ENCODE measurements around the gene ZFYVE21.

The ZFYVE21 gene

GRCh38 chr14:103715052-103716000 is at the start of gene ZFYVE21, which contains the start of gene XRCC3:
Gene ZFYVE21, plus strand, starts transcription at chr14:103715810. Its CDS starts 32 bp downstream, at chr14:103715842.
Gene XRCC3, minus strand, starts transcription at chr14:103715451. Its CDS starts 4,364 bp downstream, at chr14:103711087.
- H3K27ac Mint-ChIP-seq: peak within 1 kb of the TSS; percentile 97 to 100
- peak within 1 kb of the TSS; percentile 93 to 100 for H3K4me3 Mint-ChIP-seq
- peaks cover 82% of the 10 kb centered on the region for H3K4me1 Mint-ChIP-seq
- H3K27me3 Mint-ChIP-seq: no peaks in the 10 kb centered on the region
- peak; percentile 95 for ATAC-seq
- no peaks in the 10 kb centered on the region for H3K9me3 Mint-ChIP-seq
- DNase-seq: peak; percentile 100

GRCh38 chr14:103667671-103668070 is 47.9 kb upstream of the ZFYVE21 start:
- H3K4me3 Mint-ChIP-seq: no peak overlapping the region
- H3K27me3 Mint-ChIP-seq: no peaks in the 10 kb centered on the region
- DNase-seq: no peak
- no peaks in the 10 kb centered on the region for H3K9me3 Mint-ChIP-seq
- no peak overlapping the region for H3K27ac Mint-ChIP-seq
- no peaks in the 10 kb centered on the region for H3K4me1 Mint-ChIP-seq
- ATAC-seq: no peak

- no peak for DNase-seq
- ATAC-seq: no peak
- Mint-ChIP-seq H3K4me1 (no peaks in the 10 kb centered on the region), H3K27me3 (no peaks in the 10 kb centered on the region), H3K27ac (no peak overlapping the region), H3K9me3 (no peaks in the 10 kb centered on the region), H3K4me3 (no peak overlapping the region)
Observed at GRCh38 chr14:103668117-103668516, 47.5 kb upstream of the ZFYVE21 start.

GRCh38 chr14:103669370-103669769 is 46.2 kb upstream of the ZFYVE21 start:
- no peak overlapping the region for H3K27ac Mint-ChIP-seq

GRCh38 chr14:103671911-103672310 is 43.7 kb upstream of the ZFYVE21 start:
- ATAC-seq: no peak
- DNase-seq: no peak
- Mint-ChIP-seq H3K4me1 (no peaks in the 10 kb centered on the region), H3K27me3 (no peaks in the 10 kb centered on the region), H3K9me3 (no peaks in the 10 kb centered on the region), H3K4me3 (no peak overlapping the region), H3K27ac (no peak overlapping the region)

More at GRCh38 chr14:103669370-103669769, 46.2 kb upstream of the ZFYVE21 start:
- Mint-ChIP-seq H3K4me1 (no peaks in the 10 kb centered on the region), H3K9me3 (no peaks in the 10 kb centered on the region), H3K27me3 (no peaks in the 10 kb centered on the region), H3K4me3 (no peak overlapping the region)
- ATAC-seq (no peak), DNase-seq (no peak)

GRCh38 chr14:103675957-103676356 is 39.7 kb upstream of the ZFYVE21 start:
- Mint-ChIP-seq H3K4me1 (peaks cover 10% of the 10 kb centered on the region), H3K27me3 (no peaks in the 10 kb centered on the region), H3K9me3 (no peaks in the 10 kb centered on the region), H3K27ac (no peak overlapping the region), H3K4me3 (no peak overlapping the region)
- no peak for DNase-seq
- no peak for ATAC-seq

GRCh38 chr14:103676881-103677675 is 38.5 kb upstream of the ZFYVE21 start:
- Mint-ChIP-seq H3K9me3 (no peaks in the 10 kb centered on the region), H3K4me1 (peaks cover 10% of the 10 kb centered on the region), H3K27ac (peak overlapping the region in 1 of 2 donors; percentile 27), H3K4me3 (no peak overlapping the region), H3K27me3 (no peaks in the 10 kb centered on the region)
- DNase-seq (no peak), ATAC-seq (no peak)

- no peaks in the 10 kb centered on the region for H3K9me3 Mint-ChIP-seq
- H3K4me1 Mint-ChIP-seq: peaks cover 10% of the 10 kb centered on the region
- peak; percentile 97 for ATAC-seq
- no peak overlapping the region for H3K4me3 Mint-ChIP-seq
- H3K27me3 Mint-ChIP-seq: no peaks in the 10 kb centered on the region
- peak; percentile 28 to 36 for DNase-seq
- H3K27ac Mint-ChIP-seq: no peak overlapping the region
Observed at GRCh38 chr14:103679351-103679750, 36.3 kb upstream of the ZFYVE21 start.

- no peak for ATAC-seq
- no peaks in the 10 kb centered on the region for H3K9me3 Mint-ChIP-seq
- H3K27ac Mint-ChIP-seq: no peak overlapping the region
- no peaks in the 10 kb centered on the region for H3K27me3 Mint-ChIP-seq
- H3K4me3 Mint-ChIP-seq: no peak overlapping the region
- DNase-seq: no peak
- peaks cover 10% of the 10 kb centered on the region for H3K4me1 Mint-ChIP-seq
Observed at GRCh38 chr14:103680491-103681231, 34.9 kb upstream of the ZFYVE21 start.

- Mint-ChIP-seq H3K4me3 (no peak overlapping the region), H3K9me3 (no peaks in the 10 kb centered on the region), H3K4me1 (peaks cover 10% of the 10 kb centered on the region), H3K27ac (no peak overlapping the region), H3K27me3 (no peaks in the 10 kb centered on the region)
- ATAC-seq (no peak), DNase-seq (no peak)
Observed at GRCh38 chr14:103683139-103683538, 32.5 kb upstream of the ZFYVE21 start.

- no peak overlapping the region for H3K4me3 Mint-ChIP-seq
Observed at GRCh38 chr14:103684471-103684870, 31.1 kb upstream of the ZFYVE21 start.

GRCh38 chr14:103684871-103685270 is 30.7 kb upstream of the ZFYVE21 start:
- ATAC-seq (no peak), DNase-seq (no peak)
- no peak overlapping the region for H3K4me3 Mint-ChIP-seq
- H3K9me3 Mint-ChIP-seq: no peaks in the 10 kb centered on the region
- no peaks in the 10 kb centered on the region for H3K27me3 Mint-ChIP-seq
- peaks cover 5% of the 10 kb centered on the region for H3K4me1 Mint-ChIP-seq
- H3K27ac Mint-ChIP-seq: no peak overlapping the region

More at GRCh38 chr14:103684471-103684870, 31.1 kb upstream of the ZFYVE21 start:
- ATAC-seq (no peak), DNase-seq (no peak)
- Mint-ChIP-seq H3K9me3 (no peaks in the 10 kb centered on the region), H3K27ac (no peak overlapping the region), H3K4me1 (peaks cover 6% of the 10 kb centered on the region), H3K27me3 (no peaks in the 10 kb centered on the region)

GRCh38 chr14:103685276-103686211 is 30.1 kb upstream of the ZFYVE21 start:
- ATAC-seq (no peak), DNase-seq (no peak)
- Mint-ChIP-seq H3K9me3 (no peaks in the 10 kb centered on the region), H3K4me1 (peaks cover 5% of the 10 kb centered on the region), H3K27ac (peak overlapping the region; percentile 16 to 37), H3K4me3 (no peak overlapping the region), H3K27me3 (no peaks in the 10 kb centered on the region)

- Mint-ChIP-seq H3K27ac (no peak overlapping the region), H3K9me3 (no peaks in the 10 kb centered on the region), H3K27me3 (no peaks in the 10 kb centered on the region), H3K4me1 (peaks cover 5% of the 10 kb centered on the region), H3K4me3 (no peak overlapping the region)
- ATAC-seq (no peak), DNase-seq (no peak)
Observed at GRCh38 chr14:103686831-103687485, 28.7 kb upstream of the ZFYVE21 start.
